Left renal pelvis (tissue), 4 donors: Measurements from ENCODE around the gene TRIM26. TPM values are rescaled to one million over a fixed set of nuclear protein-coding genes. Genes with fewer than 3 reads are reported as not detected.
"Not testable (repeated sequence)": the region's sequence is repeated elsewhere in the genome, so short reads cannot be mapped to it uniquely, and the experiment has no call there.

Experiments
- DNase-seq, 4 donors: peaks; one replicate each; pipeline ENCODE4 v3.0.0-alpha.2; 2013; ENCODE audit warnings: low read depth in 4 of 4, low spot score in 3 of 4
- polyA plus RNA-seq, 4 donors: library from polyadenylated mRNA; unstranded; fragments of 120-200 nt; gene quantifications; one replicate each; pipeline ENCODE4 v1.2.1, GENCODE V29; 2013; ENCODE audit not compliant: insufficient read length in 4 of 4

The TRIM26 gene
- 10 to 100 TPM; 28.8 to 39.3 (median 36.9) TPM for polyA plus RNA-seq

GRCh38 chr6:30212865-30213666 is at the start of gene TRIM26:
Gene TRIM26 (minus strand): TSS chr6:30213406. CDS start chr6:30199103, 14,303 bp downstream.
- DNase-seq, result peak; percentile 89 to 96 (median 94)

GRCh38 chr6:30260036-30260504 is 46.9 kb upstream of the TRIM26 start:
- no peak for DNase-seq

DNA sequence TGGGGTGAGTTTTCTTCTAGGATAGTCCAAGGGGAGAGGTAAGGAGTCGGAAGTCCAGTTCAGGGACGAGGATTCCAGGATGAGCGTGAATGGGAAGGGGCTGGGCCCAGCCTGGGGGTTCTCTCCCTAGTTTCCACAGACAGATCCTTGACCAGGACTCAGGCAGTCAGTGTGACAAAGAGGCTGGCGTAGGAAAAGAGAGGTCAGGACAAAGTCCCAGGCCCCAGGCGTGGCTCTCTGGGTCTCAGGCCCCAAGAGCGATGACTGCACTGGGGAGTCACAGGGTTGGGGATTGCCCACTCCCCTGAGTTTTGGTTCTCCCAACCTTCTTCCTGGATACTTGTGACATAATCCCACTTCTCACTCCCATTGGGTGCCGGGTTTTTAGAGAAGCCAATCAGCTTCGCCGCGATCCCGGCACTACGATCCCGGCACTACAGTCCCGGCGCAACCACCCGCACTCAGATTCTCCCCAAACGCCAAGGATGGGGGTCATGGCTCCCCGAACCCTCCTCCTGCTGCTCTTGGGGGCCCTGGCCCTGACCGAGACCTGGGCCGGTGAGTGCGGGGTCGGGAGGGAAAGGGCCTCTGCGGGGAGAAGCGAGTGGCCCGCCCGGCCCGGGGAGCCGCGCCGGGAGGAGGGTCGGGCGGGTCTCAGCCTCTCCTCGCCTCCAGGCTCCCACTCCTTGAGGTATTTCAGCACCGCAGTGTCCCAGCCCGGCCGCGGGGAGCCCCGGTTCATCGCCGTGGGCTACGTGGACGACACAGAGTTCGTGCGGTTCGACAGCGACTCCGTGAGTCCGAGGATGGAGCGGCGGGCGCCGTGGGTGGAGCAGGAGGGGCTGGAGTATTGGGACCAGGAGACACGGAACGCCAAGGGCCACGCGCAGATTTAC is 46.2 kb upstream of the TRIM26 start:
- DNase-seq, result peak; percentile 33 to 71 (median 59)

DNA sequence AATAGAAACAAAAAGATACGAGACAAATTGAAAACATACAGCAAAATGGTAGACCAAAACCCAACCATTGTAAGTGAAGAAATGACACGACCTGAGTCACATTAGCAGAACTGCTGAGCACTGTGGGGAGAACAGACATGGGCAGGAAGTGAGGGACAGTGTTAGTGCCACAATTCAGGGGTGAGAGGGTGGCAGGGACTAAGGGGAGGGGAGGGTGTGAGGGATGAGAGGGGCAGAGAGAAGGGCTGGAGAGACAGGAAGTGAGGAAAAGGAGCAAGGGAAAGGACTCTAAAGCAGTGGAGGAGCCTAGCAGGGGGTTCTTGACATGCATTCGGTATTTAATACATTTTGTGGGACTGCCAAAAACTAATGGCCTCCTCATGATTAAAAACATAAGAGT is 45.0 kb upstream of the TRIM26 start:
- DNase-seq, result no peak

GRCh38 chr6:30252417-30252816 is 39.2 kb upstream of the TRIM26 start:
- not testable (repeated sequence) for DNase-seq

DNA sequence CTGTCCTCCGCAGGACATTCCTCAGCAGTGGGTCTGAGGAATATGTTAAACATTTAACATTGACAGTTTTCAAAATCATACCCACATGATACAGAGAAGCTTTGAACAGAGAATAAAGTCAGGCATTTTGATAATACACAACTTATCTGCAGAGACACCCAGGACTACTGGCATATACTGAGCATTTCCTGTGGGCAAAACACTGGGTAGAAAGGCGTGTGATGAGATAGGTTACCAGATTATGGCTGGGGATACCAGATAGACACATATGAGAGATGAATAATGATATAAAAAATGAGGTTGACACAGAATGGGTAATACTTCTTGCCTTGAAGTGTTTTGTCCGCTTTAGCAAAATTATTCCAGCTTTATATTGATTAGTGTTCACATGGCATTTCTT is 31.4 kb upstream of the TRIM26 start:
- DNase-seq, result no peak

DNA sequence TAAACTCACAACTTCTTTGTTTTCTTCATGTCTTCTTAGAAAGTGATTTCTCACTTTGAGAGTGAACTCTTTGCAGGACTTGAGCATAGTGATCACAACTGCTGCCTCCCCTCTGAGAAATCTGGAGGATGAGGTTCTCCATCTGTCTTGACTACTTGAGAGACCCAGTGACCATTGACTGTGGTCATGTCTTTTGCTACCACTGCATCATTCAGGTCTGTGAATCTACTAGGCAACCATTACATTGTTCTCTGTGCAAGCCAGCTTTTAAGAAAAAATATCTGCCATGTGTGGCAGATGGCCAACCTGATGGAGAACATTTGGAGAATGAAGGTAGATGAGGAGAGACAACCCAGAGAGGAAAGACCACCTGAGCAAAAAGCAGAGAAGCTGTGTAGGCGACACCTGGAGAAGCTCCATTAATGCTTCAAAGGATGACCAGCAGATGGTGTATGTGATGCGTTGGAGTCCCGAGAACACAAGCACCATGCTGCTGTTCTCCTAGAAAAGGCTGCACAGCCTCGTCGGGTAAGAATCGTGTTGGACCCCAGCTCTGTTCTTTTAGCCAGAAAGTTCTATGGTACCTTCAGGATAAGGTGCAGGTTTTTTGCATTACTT is 25.1 kb upstream of the TRIM26 start:
- no peak for DNase-seq

GRCh38 chr6:30234356-30234755 is 21.1 kb upstream of the TRIM26 start:
- DNase-seq, result no peak

DNA sequence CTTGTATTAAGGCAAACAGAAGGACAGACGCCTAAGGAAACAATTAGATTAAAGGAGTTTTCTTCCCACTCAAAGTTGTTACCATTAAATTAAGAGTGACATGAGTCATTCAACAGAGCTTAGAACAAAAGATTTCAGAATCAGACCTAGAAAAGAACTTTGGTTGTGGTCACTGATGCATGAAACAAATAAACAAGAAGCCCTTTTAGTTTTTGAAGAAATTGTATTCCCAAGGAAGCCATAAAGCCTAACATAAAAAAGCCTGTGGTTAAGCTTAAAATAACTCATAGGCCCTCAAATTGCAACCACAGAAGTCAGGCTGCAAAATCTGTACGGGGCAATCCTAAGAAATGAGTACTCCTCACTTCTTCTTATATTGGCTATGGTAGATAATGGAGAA is 17.9 kb upstream of the TRIM26 start:
- DNase-seq, result no peak

DNA sequence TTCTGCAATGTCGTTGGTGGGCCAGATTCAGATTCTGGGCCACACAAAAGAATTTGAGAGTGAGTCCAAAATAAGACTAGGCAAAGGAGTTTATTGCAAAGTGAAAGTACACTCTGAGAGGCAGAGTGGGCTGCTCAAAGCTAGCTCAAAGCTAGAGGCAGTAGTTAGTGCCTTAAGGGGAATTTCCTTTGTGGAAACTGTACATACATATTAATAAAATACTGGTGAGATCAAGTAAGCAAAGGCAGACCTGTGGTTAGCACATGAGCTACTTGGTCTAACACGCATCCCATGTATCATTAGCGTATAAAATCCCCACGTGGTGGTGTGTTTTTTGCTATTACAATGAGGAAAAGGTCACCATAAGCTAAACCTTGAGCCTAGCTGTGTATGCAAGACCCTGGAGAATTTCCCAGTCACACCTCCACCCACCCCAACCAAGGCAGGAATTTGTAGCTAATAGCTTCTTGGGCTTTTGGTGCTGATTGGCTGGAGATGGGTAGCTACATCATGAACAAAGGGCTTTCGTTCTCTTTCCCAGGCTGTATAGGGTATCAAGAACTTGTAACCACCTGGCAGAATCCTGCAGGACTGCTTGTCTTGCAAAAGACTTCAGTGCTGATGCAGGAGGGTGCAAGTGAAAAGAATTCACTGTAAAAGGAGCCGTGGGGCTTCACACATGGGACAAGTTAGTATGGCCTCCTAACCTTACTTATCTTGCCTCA is 14.7 kb upstream of the TRIM26 start:
- DNase-seq, result no peak

- DNase-seq, result no peak
Observed at GRCh38 chr6:30227242-30227722, 14.1 kb upstream of the TRIM26 start.

GRCh38 chr6:30223339-30223738 is 10.1 kb upstream of the TRIM26 start:
- DNase-seq, result no peak

- not testable (repeated sequence) for DNase-seq
Observed at GRCh38 chr6:30221956-30222355, 8.8 kb upstream of the TRIM26 start.

DNA sequence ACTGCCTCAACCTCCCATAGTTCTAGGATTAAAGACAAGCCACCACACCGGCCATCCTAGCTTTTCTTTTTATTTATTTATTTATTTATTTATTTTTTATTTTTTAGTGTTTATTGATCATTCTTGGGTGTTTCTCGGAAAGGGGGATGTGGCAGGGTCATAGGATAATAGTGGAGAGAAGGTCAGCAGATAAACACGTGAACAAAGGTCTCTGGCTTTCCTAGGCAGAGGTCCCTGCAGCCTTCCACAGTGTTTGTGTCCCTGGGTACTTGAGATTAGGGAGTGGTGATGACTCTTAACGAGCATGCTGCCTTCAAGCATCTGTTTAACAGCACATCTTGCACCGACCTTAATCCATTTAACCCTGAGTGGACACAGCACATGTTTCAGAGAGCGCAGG is 8.2 kb upstream of the TRIM26 start:
- DNase-seq, result not testable (repeated sequence)

GRCh38 chr6:30219244-30219643 is 6.0 kb upstream of the TRIM26 start:
- peak in 1 of 4 donors; percentile 20 for DNase-seq

- DNase-seq, result no peak
Observed at GRCh38 chr6:30216096-30216495, 2.9 kb upstream of the TRIM26 start.

- no peak for DNase-seq
Observed at GRCh38 chr6:30214657-30214982, 1.4 kb upstream of the TRIM26 start.

- peak in 3 of 4 donors; percentile 32 to 47 (median 40) for DNase-seq
Observed at GRCh38 chr6:30213957-30214656, 901 bp upstream of the TRIM26 start.

GRCh38 chr6:30213667-30213956 is 406 bp upstream of the TRIM26 start:
- no peak for DNase-seq

DNA sequence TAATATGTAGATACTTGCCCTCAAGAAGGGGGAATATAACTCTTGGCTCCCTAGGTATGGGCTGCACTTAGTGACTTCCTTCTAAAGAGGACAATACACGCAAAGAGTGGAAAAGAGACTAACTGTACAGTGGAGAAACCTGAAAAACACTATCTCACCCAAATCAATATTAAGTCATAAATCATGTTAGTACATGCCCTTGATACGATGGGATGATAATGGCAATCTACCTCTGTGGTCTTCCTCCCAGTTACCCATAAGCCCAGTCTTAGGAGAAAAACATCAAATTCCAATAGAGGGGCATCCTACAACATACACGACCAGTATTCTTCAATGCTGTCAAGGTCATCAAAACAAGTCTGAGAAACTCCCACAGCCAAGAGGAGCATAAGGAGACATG is 1.3 kb downstream of the TRIM26 start:
- DNase-seq, result no peak
